Fibroblast of skin of right quadriceps (primary cell): ENCODE measurements around the gene RNF144A.

Experiments used
- DNase-seq: peaks from one replicate; pipeline ENCODE4 v3.0.0-alpha.2; 2013

RNF144A gene

GRCh38 chr2:7010391-7011054 lies 93.3 kb downstream of the RNF144A start:
- DNase-seq: peak; percentile 94

- peak; percentile 98 for DNase-seq
Measured at GRCh38 chr2:7011356-7012083, 94.3 kb downstream of the RNF144A start.

- DNase-seq: peak; percentile 67
Measured at GRCh38 chr2:7012141-7012764, 95.0 kb downstream of the RNF144A start.

- DNase-seq: no peak
Measured at GRCh38 chr2:7013471-7014160, 96.4 kb downstream of the RNF144A start.

DNA sequence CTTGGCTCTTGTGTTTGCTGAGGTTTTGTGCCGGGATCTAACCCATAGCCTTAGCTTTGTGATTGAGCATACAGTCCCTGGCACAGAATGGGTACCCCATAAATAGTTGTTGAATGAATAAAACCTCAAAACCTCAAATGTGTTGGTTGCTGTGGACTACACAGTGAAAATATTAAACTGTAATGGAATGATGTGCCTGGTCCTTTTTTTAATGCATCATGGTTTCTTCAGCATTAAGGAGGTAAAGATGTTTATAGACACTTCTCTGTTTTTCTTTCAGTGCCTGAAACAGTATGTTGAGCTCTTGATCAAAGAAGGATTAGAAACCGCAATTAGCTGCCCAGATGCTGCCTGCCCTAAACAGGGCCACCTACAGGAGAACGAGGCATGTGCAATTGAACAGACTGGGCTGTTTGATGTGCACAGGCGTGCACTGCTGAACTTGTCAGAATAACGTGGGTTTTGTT lies 97.0 kb downstream of the RNF144A start:
- peak; percentile 54 for DNase-seq

DNA sequence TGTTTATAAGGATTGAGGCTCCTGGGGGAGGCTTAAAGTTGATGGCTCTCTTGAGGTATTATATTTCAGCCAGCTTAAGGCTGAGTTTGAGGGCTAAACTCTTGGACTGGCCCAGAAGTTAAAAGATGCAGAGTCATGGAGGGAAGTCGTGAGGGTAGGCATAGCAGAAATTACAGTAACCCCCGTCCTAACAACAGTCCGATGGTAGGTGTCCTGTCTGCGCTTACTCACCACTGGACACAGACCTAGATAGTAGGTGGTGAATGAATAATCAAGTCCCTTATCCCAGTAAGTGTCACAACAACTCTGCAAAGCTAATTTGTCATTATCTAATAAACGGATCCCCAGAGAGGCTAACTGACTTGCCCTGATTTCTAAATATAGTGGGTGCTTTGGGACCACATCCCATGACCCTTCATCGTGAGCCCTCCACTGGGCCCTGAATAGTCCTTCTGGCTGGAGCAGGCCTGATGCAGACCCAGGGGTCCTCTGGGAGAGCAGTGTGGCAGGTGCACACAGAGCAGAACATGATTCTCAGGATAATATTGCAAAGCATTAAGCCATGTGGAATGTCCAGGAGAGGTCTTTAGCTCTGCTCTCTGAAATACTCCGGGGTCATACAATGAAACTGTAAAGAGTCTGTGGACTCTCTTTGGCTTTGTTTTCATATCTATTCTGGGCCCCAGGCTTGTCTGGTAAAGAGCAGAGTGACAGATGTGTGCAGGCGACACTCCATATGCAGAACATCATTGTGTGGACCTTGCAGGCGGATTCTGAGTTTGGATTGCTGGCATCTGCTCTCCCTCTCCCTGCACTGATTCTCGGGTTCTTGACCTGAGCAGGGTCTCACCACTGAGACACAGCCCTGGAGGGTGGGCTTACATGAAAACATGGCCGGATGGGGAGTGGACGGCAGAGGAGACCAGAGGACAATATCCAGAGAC lies 98.1 kb downstream of the RNF144A start:
- no peak for DNase-seq

- no peak for DNase-seq
Measured at GRCh38 chr2:7016148-7016547, 98.9 kb downstream of the RNF144A start.

GRCh38 chr2:7016601-7017211 lies 99.5 kb downstream of the RNF144A start:
- no peak for DNase-seq

GRCh38 chr2:7017671-7018281 lies 100.6 kb downstream of the RNF144A start:
- DNase-seq: no peak

GRCh38 chr2:7018282-7018701 lies 101.1 kb downstream of the RNF144A start:
- DNase-seq: no peak

GRCh38 chr2:7018767-7019166 lies 101.6 kb downstream of the RNF144A start:
- DNase-seq: no peak

- no peak for DNase-seq
Measured at GRCh38 chr2:7019191-7019590, 102.0 kb downstream of the RNF144A start.

GRCh38 chr2:7020059-7020458 lies 102.8 kb downstream of the RNF144A start:
- no peak for DNase-seq

- no peak for DNase-seq
Measured at GRCh38 chr2:7020468-7020867, 103.3 kb downstream of the RNF144A start.

DNA sequence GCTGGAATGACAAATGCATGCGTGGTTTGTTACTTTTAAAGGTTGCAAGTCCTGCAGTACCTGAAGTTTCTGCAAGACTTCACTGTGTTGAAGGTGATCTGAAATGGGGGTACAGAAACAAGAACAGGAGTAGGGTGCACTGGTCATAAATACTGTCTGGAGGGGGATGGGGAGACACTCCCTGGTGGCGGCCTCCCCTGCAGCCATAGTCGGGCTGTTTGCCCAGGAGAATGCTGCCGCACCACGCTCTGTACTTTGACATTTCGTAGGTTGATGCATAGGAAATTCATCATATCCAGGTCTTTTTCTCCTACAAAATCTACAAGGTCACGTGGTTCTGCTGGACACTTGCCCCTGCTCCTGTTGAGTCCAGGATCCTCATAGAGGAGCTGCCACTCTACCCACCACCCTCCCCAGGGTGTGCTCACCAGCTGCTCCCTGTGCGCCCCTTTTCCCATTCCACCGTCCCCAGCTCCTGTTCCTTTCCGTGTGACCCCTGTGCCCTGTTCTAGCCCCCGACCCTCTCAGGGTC lies 103.8 kb downstream of the RNF144A start:
- no peak for DNase-seq

GRCh38 chr2:7022492-7023385 lies 105.5 kb downstream of the RNF144A start:
- no peak for DNase-seq

GRCh38 chr2:7023542-7023941 lies 106.3 kb downstream of the RNF144A start:
- DNase-seq: no peak

DNA sequence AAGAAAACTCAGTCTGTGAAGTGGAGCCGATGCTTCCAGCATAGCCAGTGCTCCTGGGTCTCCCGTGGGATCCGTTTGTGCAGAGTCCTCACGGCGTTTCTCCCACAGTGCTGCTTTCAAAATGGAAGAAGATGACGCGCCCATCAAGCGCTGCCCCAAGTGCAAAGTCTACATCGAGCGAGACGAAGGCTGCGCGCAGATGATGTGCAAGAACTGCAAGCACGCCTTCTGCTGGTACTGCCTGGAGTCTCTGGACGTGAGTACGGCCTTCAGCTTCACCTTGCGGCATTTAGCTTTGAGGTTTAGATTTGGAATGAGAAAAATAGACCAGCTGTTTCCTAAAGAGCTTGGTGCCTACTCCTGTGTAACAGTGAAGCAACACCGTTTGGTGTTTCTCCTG lies 107.0 kb downstream of the RNF144A start:
- DNase-seq: no peak

DNA sequence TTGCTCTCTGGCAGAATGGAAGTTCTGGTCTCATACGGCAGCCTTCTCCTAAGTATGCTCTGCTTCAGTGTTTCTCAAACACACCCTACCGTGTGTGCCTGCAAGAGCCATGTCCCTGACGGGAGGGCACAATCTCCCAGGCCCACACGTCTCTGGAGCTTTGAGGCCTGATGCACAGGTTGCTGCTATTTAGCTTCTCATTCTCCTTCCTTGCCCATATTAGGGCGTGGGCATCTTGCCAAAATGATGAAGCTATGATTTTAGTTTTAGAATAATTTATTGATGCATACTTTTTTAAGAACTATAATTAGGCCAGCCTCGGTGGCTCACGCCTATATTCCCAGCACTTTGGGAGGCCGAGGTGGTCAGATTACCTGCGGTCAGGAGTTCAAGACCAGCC lies 107.9 kb downstream of the RNF144A start:
- no peak for DNase-seq

DNA sequence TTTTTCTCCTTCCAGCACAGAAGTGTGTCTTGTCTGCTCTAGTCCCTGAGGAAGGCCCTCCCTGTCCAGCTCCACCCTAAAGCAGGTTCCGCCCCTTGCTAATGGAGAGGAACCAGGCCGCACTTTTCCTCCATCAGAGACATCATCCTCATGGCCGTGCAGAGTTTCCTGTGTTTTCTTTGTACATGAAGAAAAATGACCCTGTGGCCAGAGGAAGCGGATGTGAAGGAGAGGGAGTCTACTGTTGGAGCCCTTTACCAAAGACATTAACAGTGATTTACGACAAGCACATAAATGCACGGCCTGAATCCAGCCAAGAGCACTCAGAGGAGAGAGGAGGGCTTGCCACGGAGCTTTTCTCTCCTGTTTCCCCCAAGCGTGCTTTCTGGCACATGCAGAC lies 109.5 kb downstream of the RNF144A start:
- no peak for DNase-seq
